ENCODE data around the gene ZNF831.

ZNF831 gene

DNA sequence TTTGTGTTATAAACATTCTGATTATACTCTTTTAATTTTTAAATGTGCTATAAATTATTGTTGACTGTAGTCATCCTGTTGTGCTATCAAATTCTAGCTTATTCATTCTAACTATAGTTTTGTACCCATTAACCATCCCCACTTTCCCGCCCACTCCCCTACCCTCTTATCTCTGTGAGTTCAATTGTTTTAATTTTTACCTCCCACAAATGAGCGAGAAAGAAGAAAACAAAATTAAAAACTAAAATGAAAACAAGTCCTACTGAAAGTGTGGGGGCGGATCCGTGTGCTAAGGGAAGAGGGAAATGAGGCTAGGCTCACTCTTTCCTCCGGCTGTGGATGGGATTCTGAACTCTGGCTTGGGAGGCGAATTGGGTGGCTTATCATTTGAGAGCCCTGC lies 6.6 kb upstream of the ZNF831 start:
- Histone ChIP-seq H3K36me3 (no peaks in the 10 kb centered on the region), H3K27me3 (no peaks in the 10 kb centered on the region), H3K4me3 (ENCODE audit: low read depth, low read length) (no peak overlapping the region), H3K4me1 (no peaks in the 10 kb centered on the region), H3K9me3 (no peaks in the 10 kb centered on the region)
- DNase-seq: no peak
- TF ChIP-seq, protein P1, sequence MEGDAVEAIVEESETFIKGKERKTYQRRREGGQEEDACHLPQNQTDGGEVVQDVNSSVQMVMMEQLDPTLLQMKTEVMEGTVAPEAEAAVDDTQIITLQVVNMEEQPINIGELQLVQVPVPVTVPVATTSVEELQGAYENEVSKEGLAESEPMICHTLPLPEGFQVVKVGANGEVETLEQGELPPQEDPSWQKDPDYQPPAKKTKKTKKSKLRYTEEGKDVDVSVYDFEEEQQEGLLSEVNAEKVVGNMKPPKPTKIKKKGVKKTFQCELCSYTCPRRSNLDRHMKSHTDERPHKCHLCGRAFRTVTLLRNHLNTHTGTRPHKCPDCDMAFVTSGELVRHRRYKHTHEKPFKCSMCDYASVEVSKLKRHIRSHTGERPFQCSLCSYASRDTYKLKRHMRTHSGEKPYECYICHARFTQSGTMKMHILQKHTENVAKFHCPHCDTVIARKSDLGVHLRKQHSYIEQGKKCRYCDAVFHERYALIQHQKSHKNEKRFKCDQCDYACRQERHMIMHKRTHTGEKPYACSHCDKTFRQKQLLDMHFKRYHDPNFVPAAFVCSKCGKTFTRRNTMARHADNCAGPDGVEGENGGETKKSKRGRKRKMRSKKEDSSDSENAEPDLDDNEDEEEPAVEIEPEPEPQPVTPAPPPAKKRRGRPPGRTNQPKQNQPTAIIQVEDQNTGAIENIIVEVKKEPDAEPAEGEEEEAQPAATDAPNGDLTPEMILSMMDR (IDR thresholded peaks at IDR 0.05; ENCODE audit: low read depth, low read length): no peak

DNA sequence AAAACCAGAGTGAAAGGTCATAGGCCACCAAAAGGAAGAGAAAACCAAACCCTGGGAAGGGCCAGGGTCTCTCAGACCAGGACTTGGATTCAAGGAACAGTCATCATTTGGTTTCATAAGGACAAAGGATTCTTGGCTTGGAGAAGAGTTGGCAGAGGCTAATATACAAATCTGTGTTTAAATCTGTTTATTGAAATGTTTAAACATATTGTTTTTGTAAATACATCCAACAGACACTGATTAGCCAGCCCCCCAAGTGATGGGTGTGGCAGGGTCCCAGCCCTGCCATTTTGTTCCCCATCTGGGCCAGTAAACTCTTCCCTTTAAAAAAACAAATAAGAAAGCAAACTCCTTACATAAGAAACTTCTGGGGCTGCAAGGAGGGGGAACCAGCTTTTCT lies 6.1 kb upstream of the ZNF831 start:
- H3K27me3 ChIP-seq: no peaks in the 10 kb centered on the region
- TF ChIP-seq, protein P1 (IDR thresholded peaks at IDR 0.05; ENCODE audit: low read depth, low read length): no peak
- no peaks in the 10 kb centered on the region for H3K4me1 ChIP-seq
- H3K36me3 ChIP-seq: no peaks in the 10 kb centered on the region
- H3K9me3 ChIP-seq: no peaks in the 10 kb centered on the region
- no peak for DNase-seq
- no peak overlapping the region for H3K4me3 ChIP-seq (ENCODE audit: low read depth, low read length)

DNA sequence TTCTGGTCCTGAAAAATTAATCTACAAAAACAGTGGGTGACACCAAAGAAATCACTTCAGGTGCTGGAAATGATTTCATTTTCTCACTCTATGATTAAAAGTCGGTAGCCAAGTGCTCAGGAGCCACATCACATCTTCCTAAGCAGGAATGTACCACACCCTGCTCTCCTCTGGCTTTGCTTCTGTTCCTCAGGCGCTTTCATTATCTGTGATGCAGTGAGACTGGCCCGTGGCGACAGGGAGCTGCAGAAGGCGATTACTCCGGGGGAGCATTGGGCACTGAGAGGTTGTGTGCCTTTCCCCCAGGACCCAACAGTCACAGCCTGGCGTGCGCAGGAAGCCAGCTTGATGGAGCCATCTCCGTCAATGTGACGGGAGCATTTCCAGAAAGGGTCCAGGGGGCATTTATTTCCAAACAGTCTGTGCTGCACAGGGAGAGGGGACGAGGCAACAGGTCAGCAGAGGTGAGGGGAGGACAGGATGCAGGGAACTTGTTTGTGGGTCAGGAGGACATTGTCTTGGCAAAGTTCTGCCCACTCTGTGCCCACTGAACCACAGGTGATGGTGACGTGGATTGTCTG lies 5.6 kb upstream of the ZNF831 start:
- no peak for DNase-seq
- Histone ChIP-seq H3K36me3 (no peaks in the 10 kb centered on the region), H3K27me3 (no peaks in the 10 kb centered on the region), H3K4me3 (ENCODE audit: low read depth, low read length) (no peak overlapping the region), H3K9me3 (no peaks in the 10 kb centered on the region), H3K4me1 (no peaks in the 10 kb centered on the region)
- TF ChIP-seq, protein P1 (IDR thresholded peaks at IDR 0.05; ENCODE audit: low read depth, low read length): no peak

DNA sequence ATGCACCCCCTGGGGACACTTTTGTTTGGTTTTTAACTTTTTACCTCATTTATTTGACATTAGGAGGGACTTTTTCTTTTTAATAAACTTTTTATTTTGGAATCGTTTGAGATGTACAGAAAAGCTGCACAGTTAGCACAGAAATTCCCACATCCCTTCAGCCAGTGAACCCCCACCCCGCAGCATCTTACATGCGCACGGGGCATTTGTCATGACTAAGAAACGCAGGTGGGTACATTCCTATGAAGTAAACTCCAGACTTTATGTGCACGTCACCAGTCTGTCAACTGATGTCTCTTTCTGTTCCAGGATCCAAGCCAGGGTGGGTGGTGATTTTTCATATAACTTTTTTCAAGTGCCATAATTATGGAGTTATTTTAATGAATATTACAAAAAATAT lies 4.9 kb upstream of the ZNF831 start:
- H3K36me3 ChIP-seq: no peaks in the 10 kb centered on the region
- TF ChIP-seq, protein P1 (IDR thresholded peaks at IDR 0.05; ENCODE audit: low read depth, low read length): no peak
- no peaks in the 10 kb centered on the region for H3K27me3 ChIP-seq
- DNase-seq: no peak
- no peaks in the 10 kb centered on the region for H3K4me1 ChIP-seq
- H3K9me3 ChIP-seq: no peaks in the 10 kb centered on the region
- H3K4me3 ChIP-seq (ENCODE audit: low read depth, low read length): no peak overlapping the region

DNA sequence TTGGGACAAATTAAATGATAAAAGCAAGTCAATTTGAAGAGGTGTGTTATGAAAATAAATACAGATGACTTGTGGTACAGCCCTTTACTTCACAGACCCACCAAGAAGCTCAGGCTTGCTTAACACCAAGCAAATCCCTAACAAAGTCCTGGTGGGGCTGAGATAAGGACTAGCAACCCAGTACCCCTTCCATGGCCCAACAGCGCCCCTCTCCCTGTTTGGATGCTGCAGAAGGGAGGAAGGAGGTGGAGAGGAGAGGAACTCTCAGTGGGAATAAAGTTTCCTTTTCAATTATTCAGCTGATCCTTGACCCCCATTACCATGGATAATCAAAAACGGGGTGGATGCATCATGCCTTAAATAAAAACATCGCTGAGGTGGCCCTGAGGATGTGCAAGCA lies 4.5 kb upstream of the ZNF831 start:
- Histone ChIP-seq H3K9me3 (no peaks in the 10 kb centered on the region), H3K4me3 (ENCODE audit: low read depth, low read length) (no peak overlapping the region), H3K36me3 (no peaks in the 10 kb centered on the region), H3K4me1 (no peaks in the 10 kb centered on the region), H3K27me3 (no peaks in the 10 kb centered on the region)
- TF ChIP-seq, protein P1 (IDR thresholded peaks at IDR 0.05; ENCODE audit: low read depth, low read length): no peak
- no peak for DNase-seq

DNA sequence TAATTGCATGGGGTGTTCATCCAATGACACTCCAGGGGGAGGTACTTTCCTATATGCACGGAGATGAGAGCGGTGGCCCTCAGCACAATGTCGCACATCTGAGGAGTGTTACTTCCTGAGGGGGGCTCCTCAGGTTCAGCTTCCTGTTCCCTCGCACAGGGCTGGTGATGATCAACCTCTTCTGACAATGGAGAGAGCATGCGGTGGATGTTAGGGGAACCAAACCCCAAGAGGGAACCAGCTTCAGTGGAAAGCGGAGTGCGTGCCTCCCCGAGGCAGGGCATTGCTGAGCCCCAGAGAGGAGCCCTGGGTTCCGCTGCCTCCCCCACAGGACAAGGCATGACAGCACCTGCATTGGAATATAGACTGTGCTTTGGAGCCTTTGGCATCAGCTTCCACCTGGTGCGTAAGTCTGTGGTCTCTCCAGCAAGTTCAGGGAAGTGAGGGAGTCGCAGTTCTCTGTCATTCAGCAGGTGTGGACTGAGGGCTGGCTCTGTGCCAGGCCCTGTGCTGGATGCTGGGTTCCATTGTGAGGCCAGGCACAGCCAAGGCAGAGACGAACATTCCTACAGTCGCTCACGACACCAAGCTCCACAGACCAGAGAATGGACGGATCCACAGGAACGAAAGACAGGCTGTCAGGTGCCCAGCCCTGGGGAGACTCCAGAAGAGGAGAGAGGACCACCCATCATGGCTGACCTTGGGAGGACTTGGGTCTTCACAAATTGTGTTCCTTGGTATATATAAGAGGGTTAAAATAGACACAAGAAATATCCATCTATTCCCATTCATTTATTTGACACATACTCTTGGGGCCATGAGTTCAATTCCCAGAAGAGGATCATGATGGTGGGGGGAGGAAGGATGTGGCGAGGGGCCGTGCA lies 3.9 kb upstream of the ZNF831 start:
- DNase-seq: no peak
- no peak overlapping the region for H3K4me3 ChIP-seq (ENCODE audit: low read depth, low read length)
- H3K9me3 ChIP-seq: no peaks in the 10 kb centered on the region
- H3K36me3 ChIP-seq: no peaks in the 10 kb centered on the region
- TF ChIP-seq, protein P1 (IDR thresholded peaks at IDR 0.05; ENCODE audit: low read depth, low read length): no peak
- H3K27me3 ChIP-seq: no peaks in the 10 kb centered on the region
- H3K4me1 ChIP-seq: no peaks in the 10 kb centered on the region
